GM13977 (cell line): ENCODE measurements around the gene CRKL.
A peak's percentile ranks its signal among the peaks of the same experiment; 100 is the strongest.

ENCODE experiments used
- DNase-seq: peaks from one replicate; pipeline ENCODE4 v3.0.0; 2012; ENCODE audit warnings: low spot score
- CTCF ChIP-seq: IDR thresholded peaks from 2 replicates; pipeline ENCODE4 v1.5.1; 2012; ENCODE audit warnings: mild to moderate bottlenecking, control low read depth; ENCODE audit not compliant: insufficient read depth; ENCODE audit errors: extremely low read depth, missing control alignments
- in situ Hi-C: fragments of 300-500 bp; cut with MboI; formaldehyde crosslinking; loops from one replicate; pipeline ENCODE4 v1.12.0; 2022; ENCODE audit warnings: low sequenced_read_pairs, low pct_unique_long_range_greater_than_20kb, mixed read lengths, inconsistent platforms; ENCODE audit not compliant: unreplicated experiment

The CRKL gene

GRCh38 chr22:20965104-20965887, 48.1 kb downstream of the CRKL start:
- no peak for TF ChIP-seq CTCF
- in situ Hi-C loops: no loop called here
- peak; percentile 41 for DNase-seq

DNA sequence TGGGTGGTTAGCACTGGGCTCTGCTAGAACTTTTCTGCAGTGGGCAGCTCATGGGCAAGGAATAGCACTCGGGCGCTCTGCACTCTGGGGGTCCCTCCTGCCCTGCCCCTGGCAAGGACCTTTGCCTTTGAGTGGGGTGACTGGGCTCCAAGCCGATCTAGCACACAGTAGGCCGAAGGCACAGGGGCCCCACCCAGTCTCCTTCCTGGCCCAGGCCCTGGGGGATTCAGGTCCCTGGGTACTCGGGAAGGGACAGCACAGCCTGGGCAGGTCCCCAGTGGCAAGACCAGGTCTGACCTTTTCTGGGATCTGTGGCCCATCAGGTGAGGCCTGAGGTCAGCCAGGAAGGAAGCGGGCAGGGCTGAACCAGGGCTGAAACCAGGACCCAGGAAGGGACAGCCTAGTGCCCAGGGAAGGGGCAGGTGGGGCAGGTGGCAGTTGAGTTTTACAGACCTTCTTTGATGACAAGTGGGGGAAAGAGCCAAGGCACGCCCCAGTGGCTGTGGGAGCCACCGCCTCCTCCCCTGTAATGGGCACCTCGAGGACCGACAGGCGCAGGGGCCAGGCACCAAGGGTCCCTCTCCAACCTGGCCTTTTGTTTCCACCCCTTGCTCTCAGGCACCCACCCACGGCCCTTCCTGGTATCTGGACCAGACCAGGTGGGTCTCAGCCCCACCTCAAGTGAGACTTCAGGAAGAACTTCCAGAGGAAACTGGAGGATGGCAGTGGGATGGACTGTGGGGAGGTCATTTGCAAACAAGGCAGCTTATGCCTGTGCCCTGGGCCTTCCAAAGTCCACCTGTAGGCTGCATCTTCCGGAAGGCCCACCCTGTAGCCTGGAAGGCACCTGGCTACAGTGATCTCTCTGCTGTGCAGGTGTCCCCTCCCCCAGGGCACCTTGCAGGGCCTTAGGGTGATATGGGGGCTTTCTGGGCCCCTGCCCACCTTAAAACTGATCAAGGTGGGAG, 49.0 kb downstream of the CRKL start:
- no peak for DNase-seq
- TF ChIP-seq CTCF: no peak
- in situ Hi-C loops: no loop called here

DNA sequence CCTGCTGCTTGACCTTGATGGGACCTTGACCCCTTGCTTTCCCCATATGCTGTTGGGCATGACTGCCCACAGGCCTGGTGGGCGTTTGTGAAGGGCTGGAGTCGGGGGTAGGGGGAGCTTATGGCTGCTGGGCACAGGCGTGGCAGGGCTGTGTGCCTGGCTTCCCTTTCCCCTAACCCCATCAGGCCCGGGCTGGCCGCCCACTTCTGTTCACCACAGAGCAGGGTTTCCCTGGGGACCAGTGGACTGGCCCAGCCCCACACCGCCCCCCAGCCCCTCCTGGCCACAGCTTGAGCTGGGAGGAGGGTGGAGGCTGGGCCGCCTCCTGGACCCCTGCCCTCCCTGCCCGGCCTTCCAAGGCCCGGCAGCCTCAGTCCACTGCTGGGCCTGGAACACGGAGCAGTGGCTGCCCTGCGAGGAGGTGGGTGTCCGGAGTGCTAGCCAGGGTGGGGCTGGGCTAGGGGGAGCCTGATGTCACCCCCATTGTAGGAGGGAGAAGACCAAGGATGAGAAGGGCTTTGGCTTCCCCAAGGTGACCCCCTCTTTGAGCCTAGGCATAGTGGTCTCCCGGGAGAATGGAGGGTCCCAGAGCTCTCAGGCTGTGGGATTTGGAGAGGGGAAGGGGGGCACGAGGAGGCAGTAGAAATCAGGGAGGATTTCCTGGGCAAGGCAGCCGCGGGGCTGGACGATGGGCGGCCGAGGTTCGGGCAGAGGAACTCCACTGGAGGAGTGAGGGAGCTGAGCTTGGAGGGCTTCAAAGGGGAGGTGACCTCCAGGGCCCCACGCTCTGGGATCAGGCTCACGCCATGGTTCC, 49.9 kb downstream of the CRKL start, which contains the start of gene AIFM3:
AIFM3 (plus strand) TSS at position 373 of the 814 bp plus-strand sequence. CDS start 690 bp downstream, outside the sequence.
- DNase-seq: no peak
- TF ChIP-seq CTCF: no peak
- in situ Hi-C loops: no loop called here

DNA sequence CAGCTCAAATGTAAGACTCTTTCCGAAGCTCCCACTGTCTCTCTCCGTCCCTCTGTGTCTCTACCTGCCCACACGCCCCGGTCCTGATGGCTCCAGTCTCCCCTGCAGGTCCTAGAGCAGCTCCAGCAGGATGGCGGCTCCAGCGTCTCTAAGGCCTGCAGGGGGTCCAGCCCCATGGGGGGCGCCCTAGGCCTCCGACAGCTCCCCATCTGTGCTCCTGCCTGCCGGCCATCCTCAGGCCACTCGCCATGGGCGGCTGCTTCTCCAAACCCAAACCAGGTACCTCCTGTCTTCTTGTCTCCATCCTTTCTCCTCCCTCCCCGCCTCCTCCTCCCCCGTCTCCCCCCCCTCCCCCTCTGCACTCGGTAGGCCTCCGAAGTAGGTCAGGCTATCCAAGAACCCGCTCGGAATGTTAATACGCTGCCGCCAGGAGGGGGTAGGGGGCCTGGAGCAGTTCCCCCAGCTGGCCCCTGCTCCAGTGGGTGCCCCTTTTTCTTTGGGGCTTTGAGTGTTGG, 50.5 kb downstream of the CRKL start:
- no peak for DNase-seq
- in situ Hi-C loops: no loop called here
- TF ChIP-seq CTCF: no peak

DNA sequence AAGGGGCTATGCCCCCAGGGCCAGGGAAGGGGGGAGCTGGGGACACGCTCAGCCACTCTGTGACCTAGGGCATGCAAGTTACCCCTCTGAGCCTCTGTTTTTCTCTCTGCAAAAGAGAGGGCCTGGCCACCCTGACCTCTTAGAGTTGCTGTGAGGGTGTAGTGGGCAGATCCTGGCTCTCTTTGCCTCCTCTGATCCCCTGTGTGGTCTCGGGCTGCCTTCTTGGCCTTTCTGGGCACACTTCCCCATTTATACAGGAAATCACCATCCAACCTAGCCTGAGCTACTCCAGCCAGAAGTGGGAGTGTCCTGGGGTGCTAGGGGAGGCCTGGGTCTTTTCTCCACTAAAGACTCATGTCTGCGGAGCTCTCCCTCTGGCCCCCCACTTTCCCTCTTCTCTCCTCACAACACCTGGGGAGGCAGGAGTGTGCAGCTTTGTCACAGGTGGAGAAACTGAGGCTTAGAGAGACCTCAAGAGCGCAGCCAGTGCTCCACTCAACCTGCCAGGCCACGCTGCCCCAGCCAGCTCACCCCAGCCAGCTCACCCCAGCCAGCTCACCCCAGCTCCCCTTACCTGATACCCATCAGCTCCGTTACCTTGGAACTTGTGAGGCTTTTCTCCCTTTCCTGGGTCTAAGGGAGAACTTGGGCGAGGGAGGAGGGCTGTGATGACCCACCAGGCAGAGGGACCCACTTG, 51.2 kb downstream of the CRKL start:
- TF ChIP-seq CTCF: no peak
- DNase-seq: no peak
- in situ Hi-C loops: no loop called here
